Endothelial cell of umbilical vein (primary cell): ENCODE measurements around the gene CMC2. TPM values are rescaled to one million over a fixed set of nuclear protein-coding genes. Genes with fewer than 3 reads are reported as not detected.

Source experiments
- BruUV-seq: library from RNA; stranded (reverse); fragments of 400-500 nt; replicated peaks from 2 replicates; lab custom pipeline; 2021; lab: Mats Ljungman, UMichigan
- CTCF ChIA-PET: fragments of 300-600, 350-600 bp; sonication (Branson Sonifier 250); formaldehyde crosslinking; loops from one replicate; lab custom pipeline; 2021; ENCODE audit warnings: antibody characterized with exemption, inconsistent platforms; lab: Charles Lee
- POLR2A ChIA-PET: fragments of 300-600, 350-600 bp; sonication (Branson Sonifier 250); formaldehyde crosslinking; loops from one replicate; lab custom pipeline; 2021; ENCODE audit warnings: antibody characterized with exemption, inconsistent platforms; lab: Charles Lee
- DNase-seq: peaks from one replicate; pipeline ENCODE4 v3.0.0-alpha.2; 2011; ENCODE audit warnings: low read depth, low spot score
- FAIRE-seq: peaks from 2 replicates; lab custom pipeline; 2011; peaks lifted over from hg19 to GRCh38; lab: Jason Lieb, UNC
- H2AFZ ChIP-seq: 2 replicates; pipeline ENCODE4 v1.6.0; 2012; ENCODE audit warnings: low read depth, low read length, control low read depth, inconsistent platforms
- H3K27ac ChIP-seq: 2 replicates; pipeline ENCODE4 v1.5.1; 2011; ENCODE audit warnings: low read depth, mild to moderate bottlenecking, control low read depth, low read length, moderate library complexity; ENCODE audit not compliant: insufficient read depth
- H3K27me3 ChIP-seq, 2 experiments: 2 replicates each; pipeline versions ENCODE4 v1.6.0 to v1.6.1; 2011; ENCODE audit warnings: low read length in 2 of 2, mixed read lengths in 1 of 2; ENCODE audit not compliant: control insufficient read depth in 2 of 2, insufficient read depth in 2 of 2
- H3K36me3 ChIP-seq, 2 experiments: 2 replicates in 1 of 2; 3 replicates in 1 of 2; pipeline ENCODE4 v1.5.1; 2011; ENCODE audit warnings: low read length in 2 of 2, mild to moderate bottlenecking in 1 of 2, moderate library complexity in 1 of 2; ENCODE audit not compliant: control insufficient read depth in 2 of 2, insufficient read depth in 2 of 2; ENCODE audit errors: extremely low read depth in 1 of 2
- H3K4me1 ChIP-seq: 3 replicates; pipeline ENCODE4 v1.5.1; 2011; ENCODE audit warnings: mild to moderate bottlenecking, low read length; ENCODE audit not compliant: control insufficient read depth, insufficient read depth; ENCODE audit errors: extremely low read depth
- H3K4me2 ChIP-seq: 2 replicates; pipeline ENCODE4 v1.6.1; 2011; ENCODE audit warnings: low read length, control low read depth, mixed read lengths; ENCODE audit not compliant: insufficient read depth
- H3K4me3 ChIP-seq, 3 experiments: fragments of 200-600 bp in 1 of 3; sonication (generic), shearing (Covaris generic) in 1 of 3; replicated peaks in 1 of 3; 2 replicates each; pipeline ENCODE4 v1.5.1; 2011 to 2016; ENCODE audit warnings: control low read depth in 3 of 3, low read length in 3 of 3, mild to moderate bottlenecking in 2 of 3, inconsistent platforms in 1 of 3, low read depth in 1 of 3, moderate library complexity in 1 of 3; ENCODE audit not compliant: insufficient read depth in 1 of 3
- H3K79me2 ChIP-seq: 2 replicates; pipeline ENCODE4 v1.6.0; 2012; ENCODE audit warnings: low read length, inconsistent platforms; ENCODE audit not compliant: control insufficient read depth, insufficient read depth
- H3K9ac ChIP-seq: replicated peaks from 2 replicates; pipeline ENCODE3; 2011; ENCODE audit warnings: low read length, control low read depth; ENCODE audit not compliant: insufficient read depth; ENCODE audit errors: extremely low read depth
- H3K9me1 ChIP-seq: replicated peaks from 3 replicates; pipeline ENCODE4 v1.6.0; 2011; ENCODE audit warnings: mild to moderate bottlenecking, low read length; ENCODE audit not compliant: control insufficient read depth, insufficient read depth; ENCODE audit errors: extremely low read depth
- H3K9me3 ChIP-seq: replicated peaks from 2 replicates; pipeline ENCODE4 v1.5.1; 2012; ENCODE audit warnings: low read length, inconsistent platforms; ENCODE audit not compliant: control insufficient read depth, insufficient read depth
- H4K20me1 ChIP-seq: replicated peaks from 2 replicates; pipeline ENCODE3; 2011; ENCODE audit warnings: mild to moderate bottlenecking, low read length; ENCODE audit not compliant: control insufficient read depth, insufficient read depth; ENCODE audit errors: extremely low read depth
- EZH2 ChIP-seq: IDR thresholded peaks from 2 replicates; pipeline ENCODE4 v1.6.1; 2012; ENCODE audit warnings: borderline replicate concordance, low read depth, mild to moderate bottlenecking, moderate library complexity, low read length, inconsistent platforms; ENCODE audit not compliant: severe bottlenecking
- FOS ChIP-seq: IDR thresholded peaks from 2 replicates; pipeline ENCODE4 v1.6.1; 2011; ENCODE audit warnings: mild to moderate bottlenecking, low read length, moderate library complexity, borderline replicate concordance; ENCODE audit not compliant: insufficient read depth
- GATA2 ChIP-seq: IDR thresholded peaks from 2 replicates; pipeline ENCODE4 v1.7.0; 2011; ENCODE audit warnings: low read depth, mild to moderate bottlenecking, moderate library complexity, mixed read lengths, low read length; ENCODE audit not compliant: insufficient read length, insufficient read depth
- JUN ChIP-seq: IDR thresholded peaks from 2 replicates; pipeline ENCODE4 v1.6.1; 2011; ENCODE audit warnings: borderline replicate concordance, low read depth; ENCODE audit not compliant: insufficient read length, insufficient read depth
- MYC ChIP-seq: IDR thresholded peaks from one replicate; pipeline ENCODE4 v1.6.1; 2011; ENCODE audit warnings: mild to moderate bottlenecking, low read depth, low read length
- POLR2A ChIP-seq: IDR thresholded peaks from 2 replicates; pipeline ENCODE4 v1.6.1; 2012; ENCODE audit warnings: low read depth, mild to moderate bottlenecking, control low read depth, low read length
- POLR2AphosphoS5 ChIP-seq: IDR thresholded peaks from 2 replicates; pipeline ENCODE4 v1.6.1; 2012; ENCODE audit warnings: low read depth, mild to moderate bottlenecking, control low read depth, low read length, moderate library complexity; ENCODE audit not compliant: insufficient read depth
- dilution Hi-C: fragments of 300-500 bp; cut with MboI; formaldehyde crosslinking; loops from one replicate; pipeline ENCODE4 v1.15.0; 2019; ENCODE audit warnings: low sequenced_read_pairs; ENCODE audit not compliant: extremely low pct_ligation_motif_present
- intact Hi-C: fragments of 100-400 bp; cut with micrococcal nuclease; formaldehyde crosslinking; loops from one replicate; pipeline ENCODE4 v1.10.0; 2022
- polyA plus RNA-seq, 4 experiments: library from polyadenylated mRNA; depleted of rRNA in 3 of 4; stranded (reverse) in 3 of 4; unstranded in 1 of 4; fragments of >200 nt; gene quantifications; 2 replicates each; pipeline versions ENCODE4 v1.2.1 to v1.2.3, GENCODE V29; 2011 to 2012; ENCODE audit warnings: missing spikeins in 1 of 4
- total RNA-seq: library from RNA; stranded (reverse); gene quantifications from 2 replicates; pipeline ENCODE4 v1.2.3, GENCODE V29; 2021
- TF ChIP-seq, protein P1 (sequence below): IDR thresholded peaks from 2 replicates; pipeline ENCODE4 v1.6.1; 2011; ENCODE audit not compliant: insufficient read depth, insufficient read length
- TF ChIP-seq, protein P2 (sequence below), 2 donors: IDR thresholded peaks; 1 replicate in 1 of 2; 2 replicates in 1 of 2; pipeline ENCODE4 v1.5.1; 2011; ENCODE audit warnings: low read length in 2 of 2, mild to moderate bottlenecking in 2 of 2, moderate library complexity in 2 of 2, control low read depth in 1 of 2, inconsistent platforms in 1 of 2, low read depth in 1 of 2; ENCODE audit not compliant: insufficient read depth in 1 of 2; ENCODE audit errors: extremely low read depth in 1 of 2

CMC2 gene
- total and polyA plus RNA-seq, 2 donors (not counting 3 experiments of a cell fraction or from before 2014, with no cell fraction given), result 97.8 to 216 TPM

DNA sequence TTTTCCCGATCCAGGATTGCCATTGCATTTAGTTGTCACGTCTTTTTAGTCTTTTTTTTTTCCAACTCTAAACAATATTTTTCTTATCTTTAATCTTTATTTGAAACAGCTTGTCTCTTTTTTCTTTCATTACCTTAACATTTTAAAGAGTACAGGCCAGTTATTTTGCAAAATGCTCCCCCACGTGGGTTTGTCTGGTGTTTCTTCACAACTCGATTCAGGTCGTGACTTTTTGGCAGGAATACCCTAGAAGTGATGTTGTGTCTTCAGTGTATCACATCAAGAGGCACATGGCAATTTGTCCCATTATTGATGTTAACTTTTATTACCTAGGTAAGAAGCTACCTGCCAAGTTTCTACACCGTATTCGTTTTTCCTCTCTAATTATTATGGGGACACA lies 17.9 kb downstream of the CMC2 start:
- DNase-seq, result no peak
- no peak overlapping the region for H2AFZ ChIP-seq
- no peaks in the 10 kb centered on the region for H3K9me1 ChIP-seq
- no peak overlapping the region for H3K27ac ChIP-seq
- no peaks in the 10 kb centered on the region for H4K20me1 ChIP-seq
- H3K79me2 ChIP-seq, result peaks cover 60% of the 10 kb centered on the region
- peaks cover 18% of the 10 kb centered on the region for H3K4me1 ChIP-seq
- no peak overlapping the region for H3K4me2 ChIP-seq
- ChIA-PET CTCF (interaction anchor here (1.1 to 2.3 kb wide), 4 partner anchors 10 to 16 kb away, joined by 4 to 11 read pairs (median 5); no protein-coding TSS in a partner anchor), POLR2A (no interaction called here)
- dilution Hi-C loops, result no loop called here
- H3K9ac ChIP-seq, result no peak overlapping the region
- no peak for FAIRE-seq
- no TSS peak for BruUV-seq
- H3K4me3 ChIP-seq, result no peak overlapping the region
- no peaks in the 10 kb centered on the region for H3K36me3 ChIP-seq
- TF ChIP-seq EZH2 (no peak), GATA2 (no peak), POLR2A (no peak), JUN (no peak), POLR2AphosphoS5 (no peak), FOS (no peak), MYC (no peak)
- TF ChIP-seq, protein P1, sequence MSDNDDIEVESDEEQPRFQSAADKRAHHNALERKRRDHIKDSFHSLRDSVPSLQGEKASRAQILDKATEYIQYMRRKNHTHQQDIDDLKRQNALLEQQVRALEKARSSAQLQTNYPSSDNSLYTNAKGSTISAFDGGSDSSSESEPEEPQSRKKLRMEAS, result no peak
- TF ChIP-seq, protein P2, sequence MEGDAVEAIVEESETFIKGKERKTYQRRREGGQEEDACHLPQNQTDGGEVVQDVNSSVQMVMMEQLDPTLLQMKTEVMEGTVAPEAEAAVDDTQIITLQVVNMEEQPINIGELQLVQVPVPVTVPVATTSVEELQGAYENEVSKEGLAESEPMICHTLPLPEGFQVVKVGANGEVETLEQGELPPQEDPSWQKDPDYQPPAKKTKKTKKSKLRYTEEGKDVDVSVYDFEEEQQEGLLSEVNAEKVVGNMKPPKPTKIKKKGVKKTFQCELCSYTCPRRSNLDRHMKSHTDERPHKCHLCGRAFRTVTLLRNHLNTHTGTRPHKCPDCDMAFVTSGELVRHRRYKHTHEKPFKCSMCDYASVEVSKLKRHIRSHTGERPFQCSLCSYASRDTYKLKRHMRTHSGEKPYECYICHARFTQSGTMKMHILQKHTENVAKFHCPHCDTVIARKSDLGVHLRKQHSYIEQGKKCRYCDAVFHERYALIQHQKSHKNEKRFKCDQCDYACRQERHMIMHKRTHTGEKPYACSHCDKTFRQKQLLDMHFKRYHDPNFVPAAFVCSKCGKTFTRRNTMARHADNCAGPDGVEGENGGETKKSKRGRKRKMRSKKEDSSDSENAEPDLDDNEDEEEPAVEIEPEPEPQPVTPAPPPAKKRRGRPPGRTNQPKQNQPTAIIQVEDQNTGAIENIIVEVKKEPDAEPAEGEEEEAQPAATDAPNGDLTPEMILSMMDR (IDR thresholded peaks at IDR 0.05; ENCODE audit: extremely low read depth in 1 of 2, insufficient read depth in 1 of 2, low read depth in 1 of 2, low read length in 2 of 2), result no peak
- intact Hi-C loops, result no loop called here
- no peaks in the 10 kb centered on the region for H3K9me3 ChIP-seq
- no peaks in the 10 kb centered on the region for H3K27me3 ChIP-seq
